Upper lobe of left lung (tissue), 6 donors: Measurements from ENCODE around the gene TENM3. TPM values are rescaled to one million over a fixed set of nuclear protein-coding genes. Genes with fewer than 3 reads are reported as not detected.

Source experiments
- ATAC-seq, 2 donors: fragments of 200-7000 bp; cut with Tn5 transposase; one replicate each; pipeline ENCODE4 v1.9.1; 2022; ENCODE audit warnings: mild to moderate bottlenecking in 2 of 2, moderate library complexity in 2 of 2; ENCODE audit not compliant: low FRiP score in 2 of 2
- DNase-seq, 2 donors: peaks; one replicate each; pipeline ENCODE4 v3.0.0-alpha.2; 2019 to 2020
- H3K27ac ChIP-seq, 4 donors: fragments of 200-600 bp; sonication (generic); one replicate each; pipeline ENCODE4 v1.5.1; 2016 to 2019
- H3K27me3 ChIP-seq, 4 donors: fragments of 200-600 bp; sonication (generic); one replicate each; pipeline ENCODE4 v1.5.1; 2017 to 2019
- H3K36me3 ChIP-seq, 4 donors: fragments of 200-600 bp; sonication (generic); one replicate each; pipeline ENCODE4 v1.5.1; 2016 to 2019
- H3K4me1 ChIP-seq, 4 donors: fragments of 200-600 bp; sonication (generic); one replicate each; pipeline ENCODE4 v1.5.1; 2018 to 2019
- H3K4me3 ChIP-seq, 4 donors: fragments of 200-600 bp; sonication (generic); one replicate each; pipeline ENCODE4 v1.5.1; 2017 to 2019; ENCODE audit warnings: mild to moderate bottlenecking in 2 of 4, moderate library complexity in 1 of 4
- H3K9me3 ChIP-seq, 4 donors: fragments of 200-600 bp; sonication (generic); one replicate each; pipeline ENCODE4 v1.5.1; 2018 to 2019
- CTCF ChIP-seq, 6 experiments: fragments of 450-650 bp in 4 of 6; fragments of 200-600 bp in 2 of 6; sonication (generic) in 2 of 6; IDR thresholded peaks; one replicate each; pipeline ENCODE4 v1.5.1; 2016 to 2019; ENCODE audit warnings: antibody characterized with exemption in 6 of 6
- EP300 ChIP-seq, 4 donors: sonication (generic); formaldehyde crosslinking; IDR thresholded peaks; one replicate each; pipeline ENCODE4 v1.5.1; 2017; ENCODE audit warnings: antibody characterized with exemption in 4 of 4, control low read depth in 2 of 4
- POLR2A ChIP-seq, 4 donors: fragments of 450-650 bp; IDR thresholded peaks; one replicate each; pipeline ENCODE4 v1.5.1; 2016 to 2017; ENCODE audit warnings: antibody characterized with exemption in 4 of 4, mild to moderate bottlenecking in 2 of 4
- POLR2AphosphoS5 ChIP-seq, 2 donors: sonication (generic); formaldehyde crosslinking; IDR thresholded peaks; one replicate each; pipeline ENCODE4 v1.5.1; 2017; ENCODE audit warnings: antibody characterized with exemption in 2 of 2
- WGBS, 2 donors: methylation state at CpG; one replicate each; pipeline ENCODE4 v1.1.5; 2017 to 2018; 5-methylcytosine and 5-hydroxymethylcytosine counted together
- total RNA-seq, 6 donors: library from RNA; depleted of rRNA in 4 of 6; stranded (reverse); fragments of >200 nt in 4 of 6; gene quantifications; one replicate each; pipeline versions ENCODE4 v1.1.0 to v1.2.1, GENCODE V29; 2016 to 2021
- donor health status: DM: no; HTN: no; CAD: no; lungs with moderate emphysema.
- donor health status: DM: no; HTN: yes; CAD: no; lungs with severe emphysema.

Gene TENM3
- total RNA-seq, 6 donors from 2014 or later = 0.33 to 7.1 (median 1.1) TPM

GRCh38 chr4:182268966-182269365 lies 25.8 kb downstream of the TENM3 start:
- no peak for TF ChIP-seq POLR2AphosphoS5 (IDR thresholded peaks at IDR 0.05)
- TF ChIP-seq EP300 (IDR thresholded peaks at IDR 0.05) = no peak
- no peak for TF ChIP-seq POLR2A (IDR thresholded peaks at IDR 0.05)
- no peak for TF ChIP-seq CTCF (IDR thresholded peaks at IDR 0.05)
- Histone ChIP-seq H3K27me3 (no peaks in the 10 kb centered on the region), H3K4me1 (no peaks in the 10 kb centered on the region), H3K4me3 (no peak overlapping the region), H3K9me3 (no peaks in the 10 kb centered on the region), H3K36me3 (no peaks in the 10 kb centered on the region), H3K27ac (no peak overlapping the region)
- ATAC-seq (no peak), DNase-seq (no peak)
- 81% methylated on average over 3 of the region's 3 CpGs for WGBS, 2 donors

GRCh38 chr4:182271731-182272130 lies 28.5 kb downstream of the TENM3 start:
- DNase-seq (no peak), ATAC-seq (no peak)
- TF ChIP-seq EP300 (IDR thresholded peaks at IDR 0.05) (no peak), POLR2A (IDR thresholded peaks at IDR 0.05) (no peak), CTCF (IDR thresholded peaks at IDR 0.05) (no peak), POLR2AphosphoS5 (IDR thresholded peaks at IDR 0.05) (no peak)
- Histone ChIP-seq H3K27ac (no peak overlapping the region), H3K9me3 (no peaks in the 10 kb centered on the region), H3K27me3 (no peaks in the 10 kb centered on the region), H3K36me3 (no peaks in the 10 kb centered on the region), H3K4me1 (no peaks in the 10 kb centered on the region), H3K4me3 (no peak overlapping the region)
- WGBS, 2 donors = 87 to 95% methylated on average over 10 of the region's 10 CpGs

- 64 to 77% methylated on average over 7 of the region's 7 CpGs for WGBS, 2 donors
- no peak for ATAC-seq
- TF ChIP-seq EP300 (IDR thresholded peaks at IDR 0.05) (no peak), POLR2AphosphoS5 (IDR thresholded peaks at IDR 0.05) (no peak), CTCF (IDR thresholded peaks at IDR 0.05) (no peak), POLR2A (IDR thresholded peaks at IDR 0.05) (no peak)
These were observed 28.9 kb downstream of the TENM3 start for GRCh38 chr4:182272151-182272550.

GRCh38 chr4:182273191-182273935 lies 30.2 kb downstream of the TENM3 start:
- 65 to 76% methylated on average over 11 of the region's 11 CpGs for WGBS, 2 donors
- TF ChIP-seq EP300 (IDR thresholded peaks at IDR 0.05) (no peak), POLR2A (IDR thresholded peaks at IDR 0.05) (no peak), CTCF (IDR thresholded peaks at IDR 0.05) (no peak), POLR2AphosphoS5 (IDR thresholded peaks at IDR 0.05) (no peak)
- H3K27ac ChIP-seq = no peak overlapping the region

More at GRCh38 chr4:182272151-182272550, 28.9 kb downstream of the TENM3 start:
- Histone ChIP-seq H3K27me3 (no peaks in the 10 kb centered on the region), H3K27ac (no peak overlapping the region), H3K4me1 (no peaks in the 10 kb centered on the region), H3K9me3 (no peaks in the 10 kb centered on the region), H3K36me3 (no peaks in the 10 kb centered on the region), H3K4me3 (no peak overlapping the region)
- no peak for DNase-seq

More at GRCh38 chr4:182273191-182273935, 30.2 kb downstream of the TENM3 start:
- DNase-seq (no peak), ATAC-seq (no peak)
- Histone ChIP-seq H3K4me1 (no peaks in the 10 kb centered on the region), H3K4me3 (no peak overlapping the region), H3K36me3 (no peaks in the 10 kb centered on the region), H3K27me3 (no peaks in the 10 kb centered on the region), H3K9me3 (no peaks in the 10 kb centered on the region)
